Measurements from ENCODE around the gene KIF16B. TPM values are rescaled to one million over a fixed set of nuclear protein-coding genes. Genes with fewer than 3 reads are reported as not detected.

KIF16B gene
- total and polyA plus RNA-seq, 8 donors: 5.0 to 59.8 (median 24.2) TPM

DNA sequence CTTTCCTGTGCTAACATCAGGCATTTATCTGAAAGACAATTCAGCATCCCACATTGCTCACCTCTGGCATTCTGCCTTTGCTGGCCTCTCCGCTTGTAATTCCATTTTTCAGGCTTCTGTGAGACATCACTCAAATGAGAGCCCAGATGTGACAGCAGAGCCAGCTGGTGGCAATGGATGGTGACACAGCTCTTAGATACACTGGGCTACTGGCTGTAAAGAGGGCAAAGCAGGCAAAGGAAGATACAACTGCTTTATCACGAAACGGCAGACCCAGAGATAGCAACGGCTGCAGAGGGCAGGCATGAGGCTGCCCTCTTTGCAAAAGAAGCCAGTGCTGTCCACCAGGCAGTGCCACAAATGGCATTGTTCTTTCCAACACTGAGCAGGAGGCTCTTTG lies 329.8 kb downstream of the KIF16B start:
- Histone ChIP-seq H3K9me3 (peaks cover 0 to 18% (median 10%) of the 10 kb centered on the region in 4 donors), H3K4me1 (no peaks in the 10 kb centered on the region), H3K36me3 (no peaks in the 10 kb centered on the region), H3K27me3 (no peaks in the 10 kb centered on the region), H3K4me3 (no peak overlapping the region), H3K27ac (no peak overlapping the region)
- intact Hi-C loops (cut with DNase I; ENCODE audit: low total_unique reads): no loop called here
- WGBS, 5 donors: 52 to 72% (median 56%) methylated on average over 4 of the region's 4 CpGs
- no peak for TF ChIP-seq EP300 (IDR thresholded peaks at IDR 0.05)
- TF ChIP-seq POLR2A (IDR thresholded peaks at IDR 0.05): no peak
- TF ChIP-seq, protein P1, sequence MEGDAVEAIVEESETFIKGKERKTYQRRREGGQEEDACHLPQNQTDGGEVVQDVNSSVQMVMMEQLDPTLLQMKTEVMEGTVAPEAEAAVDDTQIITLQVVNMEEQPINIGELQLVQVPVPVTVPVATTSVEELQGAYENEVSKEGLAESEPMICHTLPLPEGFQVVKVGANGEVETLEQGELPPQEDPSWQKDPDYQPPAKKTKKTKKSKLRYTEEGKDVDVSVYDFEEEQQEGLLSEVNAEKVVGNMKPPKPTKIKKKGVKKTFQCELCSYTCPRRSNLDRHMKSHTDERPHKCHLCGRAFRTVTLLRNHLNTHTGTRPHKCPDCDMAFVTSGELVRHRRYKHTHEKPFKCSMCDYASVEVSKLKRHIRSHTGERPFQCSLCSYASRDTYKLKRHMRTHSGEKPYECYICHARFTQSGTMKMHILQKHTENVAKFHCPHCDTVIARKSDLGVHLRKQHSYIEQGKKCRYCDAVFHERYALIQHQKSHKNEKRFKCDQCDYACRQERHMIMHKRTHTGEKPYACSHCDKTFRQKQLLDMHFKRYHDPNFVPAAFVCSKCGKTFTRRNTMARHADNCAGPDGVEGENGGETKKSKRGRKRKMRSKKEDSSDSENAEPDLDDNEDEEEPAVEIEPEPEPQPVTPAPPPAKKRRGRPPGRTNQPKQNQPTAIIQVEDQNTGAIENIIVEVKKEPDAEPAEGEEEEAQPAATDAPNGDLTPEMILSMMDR (IDR thresholded peaks at IDR 0.05): no peak
- no peak for TF ChIP-seq POLR2AphosphoS5 (IDR thresholded peaks at IDR 0.05)
- DNase-seq: peak in 1 of 2 donors; percentile 26

DNA sequence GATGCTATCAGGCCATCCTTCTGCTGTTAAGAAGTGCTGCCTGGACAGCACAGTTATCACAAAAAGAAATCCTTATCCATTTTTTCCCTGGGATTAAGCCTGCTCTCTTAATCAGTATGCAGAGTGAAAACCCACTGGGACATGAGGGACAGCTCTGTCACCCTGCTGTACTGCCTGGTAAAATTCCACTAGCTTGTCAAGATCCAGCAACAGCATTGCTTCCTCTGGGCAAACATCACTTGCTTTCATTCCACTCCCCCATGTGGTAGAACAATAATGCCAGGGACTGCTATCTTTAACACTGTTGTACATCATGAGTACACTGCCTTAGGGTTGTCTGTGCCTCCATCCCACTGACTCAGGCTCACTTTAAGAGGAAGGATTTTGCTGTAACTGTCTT lies 331.3 kb downstream of the KIF16B start:
- Histone ChIP-seq H3K9me3 (peaks cover 0 to 30% (median 19%) of the 10 kb centered on the region in 4 donors), H3K4me1 (no peaks in the 10 kb centered on the region), H3K27ac (no peak overlapping the region), H3K27me3 (no peaks in the 10 kb centered on the region), H3K4me3 (no peak overlapping the region), H3K36me3 (no peaks in the 10 kb centered on the region)
- TF ChIP-seq EP300 (IDR thresholded peaks at IDR 0.05) (no peak), POLR2A (IDR thresholded peaks at IDR 0.05) (no peak), POLR2AphosphoS5 (IDR thresholded peaks at IDR 0.05) (no peak)
- TF ChIP-seq, protein P1 (IDR thresholded peaks at IDR 0.05): no peak
- intact Hi-C loops (cut with DNase I; ENCODE audit: low total_unique reads): no loop called here
- DNase-seq: peak in 1 of 2 donors; percentile 13

DNA sequence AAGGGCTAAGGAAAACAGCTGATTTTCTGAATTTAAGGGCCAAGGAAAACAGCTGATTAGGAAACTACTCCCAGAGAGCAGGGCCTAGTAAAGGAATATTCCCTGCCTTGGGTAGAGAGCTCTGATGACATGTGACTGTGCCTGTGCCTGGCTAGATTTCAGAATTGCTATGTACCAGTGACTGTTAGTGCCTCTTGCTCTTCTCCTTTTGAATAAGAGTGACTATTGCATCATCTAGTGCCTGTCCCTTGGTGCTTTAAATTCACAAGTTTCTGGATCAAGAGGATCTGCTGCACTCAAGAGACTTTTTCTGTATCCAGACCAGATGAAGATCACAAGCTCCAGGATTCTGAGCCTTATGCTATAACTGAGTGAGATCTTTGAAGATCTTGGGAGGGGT lies 332.9 kb downstream of the KIF16B start:
- TF ChIP-seq EP300 (IDR thresholded peaks at IDR 0.05): no peak
- TF ChIP-seq, protein P1 (IDR thresholded peaks at IDR 0.05): no peak
- TF ChIP-seq POLR2A (IDR thresholded peaks at IDR 0.05): no peak
- TF ChIP-seq POLR2AphosphoS5 (IDR thresholded peaks at IDR 0.05): no peak
- H3K27ac ChIP-seq: no peak overlapping the region
- no peaks in the 10 kb centered on the region for H3K36me3 ChIP-seq
- H3K4me3 ChIP-seq: no peak overlapping the region
- intact Hi-C loops (cut with DNase I; ENCODE audit: low total_unique reads): no loop called here
- no peak for DNase-seq
- H3K4me1 ChIP-seq: no peaks in the 10 kb centered on the region
- peaks cover 0 to 30% (median 19%) of the 10 kb centered on the region in 4 donors for H3K9me3 ChIP-seq
- H3K27me3 ChIP-seq: no peaks in the 10 kb centered on the region

DNA sequence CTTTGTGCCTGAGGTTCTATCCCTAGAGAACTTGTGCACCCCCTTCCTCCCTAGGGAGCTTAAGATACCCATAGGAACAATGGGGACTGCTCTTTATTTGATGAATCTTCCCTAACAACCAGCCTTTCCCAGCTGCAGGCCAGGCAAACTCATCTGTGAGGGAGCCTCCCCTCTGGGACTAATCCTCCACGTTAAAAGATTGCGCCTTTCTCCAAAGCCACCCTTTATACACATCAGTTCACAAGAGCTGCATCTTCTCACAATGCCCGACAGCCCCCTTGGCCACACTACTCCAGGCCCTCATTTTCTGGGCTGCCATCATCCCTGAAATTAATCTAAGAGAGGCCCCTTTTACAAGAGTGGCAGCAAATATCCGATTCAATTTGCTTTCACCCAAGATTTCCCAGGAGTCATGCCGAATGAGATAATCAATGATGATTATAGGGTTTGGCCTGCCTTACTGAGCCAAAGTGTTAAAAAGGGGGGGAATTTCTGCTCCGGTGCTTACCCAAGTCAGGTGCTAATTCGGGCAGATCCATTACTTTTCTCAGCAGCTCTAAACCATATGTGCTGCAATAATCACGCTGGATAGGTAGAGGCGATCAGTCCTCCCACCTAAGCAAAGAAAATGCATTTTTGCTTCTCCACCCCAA lies 336.5 kb downstream of the KIF16B start:
- Histone ChIP-seq H3K27ac (no peak overlapping the region), H3K36me3 (no peaks in the 10 kb centered on the region), H3K27me3 (no peaks in the 10 kb centered on the region), H3K4me1 (no peaks in the 10 kb centered on the region), H3K4me3 (no peak overlapping the region), H3K9me3 (peaks cover 0 to 30% (median 19%) of the 10 kb centered on the region in 4 donors)
- TF ChIP-seq EP300 (IDR thresholded peaks at IDR 0.05): no peak
- TF ChIP-seq POLR2AphosphoS5 (IDR thresholded peaks at IDR 0.05): no peak
- TF ChIP-seq POLR2A (IDR thresholded peaks at IDR 0.05): no peak
- TF ChIP-seq, protein P1 (IDR thresholded peaks at IDR 0.05): no peak
- 87 to 93% (median 89%) methylated on average over 8 to 9 of the region's 9 CpGs for WGBS, 5 donors
- DNase-seq: no peak
- intact Hi-C loops (cut with DNase I; ENCODE audit: low total_unique reads): no loop called here

Measured in stomach (tissue), 9 donors.